Kidney epithelial cell (primary cell): ENCODE measurements around the gene CLEC2L. TPM values are rescaled to one million over a fixed set of nuclear protein-coding genes. Genes with fewer than 3 reads are reported as not detected.

Experiments
- DNase-seq: peaks from one replicate; pipeline ENCODE4 v3.0.0-alpha.2; 2010; ENCODE audit warnings: low read depth
- H3K27me3 ChIP-seq: 2 replicates; pipeline ENCODE4 v1.6.0; 2011; ENCODE audit warnings: low read length; ENCODE audit not compliant: control insufficient read depth, insufficient read depth
- H3K36me3 ChIP-seq: 2 replicates; pipeline ENCODE4 v1.5.1; 2011; ENCODE audit warnings: low read length; ENCODE audit not compliant: control insufficient read depth, insufficient read depth
- H3K4me3 ChIP-seq: 2 replicates; pipeline ENCODE4 v1.5.1; 2011; ENCODE audit warnings: low read depth, mild to moderate bottlenecking, control low read depth, low read length
- CTCF ChIP-seq: IDR thresholded peaks from 2 replicates; pipeline ENCODE4 v1.5.1; 2011; ENCODE audit warnings: mild to moderate bottlenecking, moderate library complexity, low read length, control low read depth, inconsistent platforms; ENCODE audit not compliant: insufficient read depth, poor library complexity, severe bottlenecking
- total RNA-seq: library from RNA; depleted of rRNA; stranded (reverse); fragments of >200 nt; gene quantifications from 2 replicates; pipeline ENCODE4 v1.2.3, GENCODE V29; 2015

CLEC2L gene
- total RNA-seq, 1 donor from 2014 or later = not detected

DNA sequence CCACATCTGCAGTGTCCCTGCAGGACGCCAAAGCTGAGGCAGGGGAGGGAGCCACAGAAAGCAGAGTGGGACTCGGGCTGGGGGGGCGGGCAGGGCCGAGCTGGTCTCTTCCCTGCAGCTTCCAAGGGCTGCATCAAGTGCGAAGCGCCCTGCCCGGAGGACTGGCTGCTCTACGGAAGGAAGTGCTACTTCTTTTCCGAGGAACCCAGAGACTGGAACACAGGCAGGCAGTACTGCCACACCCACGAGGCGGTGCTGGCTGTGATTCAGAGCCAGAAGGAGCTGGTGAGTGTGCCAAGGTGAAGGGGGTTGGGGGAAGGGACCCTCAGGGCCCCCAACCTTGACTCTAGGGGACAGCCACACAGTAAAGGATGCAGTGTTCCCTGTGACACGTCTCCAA, 16.7 kb downstream of the CLEC2L start:
- no peak for DNase-seq
- no peak for TF ChIP-seq CTCF
- no peak overlapping the region for H3K4me3 ChIP-seq
- H3K27me3 ChIP-seq = peaks cover 26% of the 10 kb centered on the region
- no peaks in the 10 kb centered on the region for H3K36me3 ChIP-seq

- Histone ChIP-seq H3K4me3 (no peak overlapping the region), H3K36me3 (no peaks in the 10 kb centered on the region), H3K27me3 (peaks cover 24% of the 10 kb centered on the region)
- DNase-seq = no peak
- TF ChIP-seq CTCF = no peak
These were observed 18.3 kb downstream of the CLEC2L start for GRCh38 chr7:139541600-139542307.

- no peak overlapping the region for H3K4me3 ChIP-seq
- no peak for TF ChIP-seq CTCF
- no peak for DNase-seq
- H3K36me3 ChIP-seq = no peaks in the 10 kb centered on the region
- peaks cover 24% of the 10 kb centered on the region for H3K27me3 ChIP-seq
These were observed 19.0 kb downstream of the CLEC2L start for GRCh38 chr7:139542308-139543151.

DNA sequence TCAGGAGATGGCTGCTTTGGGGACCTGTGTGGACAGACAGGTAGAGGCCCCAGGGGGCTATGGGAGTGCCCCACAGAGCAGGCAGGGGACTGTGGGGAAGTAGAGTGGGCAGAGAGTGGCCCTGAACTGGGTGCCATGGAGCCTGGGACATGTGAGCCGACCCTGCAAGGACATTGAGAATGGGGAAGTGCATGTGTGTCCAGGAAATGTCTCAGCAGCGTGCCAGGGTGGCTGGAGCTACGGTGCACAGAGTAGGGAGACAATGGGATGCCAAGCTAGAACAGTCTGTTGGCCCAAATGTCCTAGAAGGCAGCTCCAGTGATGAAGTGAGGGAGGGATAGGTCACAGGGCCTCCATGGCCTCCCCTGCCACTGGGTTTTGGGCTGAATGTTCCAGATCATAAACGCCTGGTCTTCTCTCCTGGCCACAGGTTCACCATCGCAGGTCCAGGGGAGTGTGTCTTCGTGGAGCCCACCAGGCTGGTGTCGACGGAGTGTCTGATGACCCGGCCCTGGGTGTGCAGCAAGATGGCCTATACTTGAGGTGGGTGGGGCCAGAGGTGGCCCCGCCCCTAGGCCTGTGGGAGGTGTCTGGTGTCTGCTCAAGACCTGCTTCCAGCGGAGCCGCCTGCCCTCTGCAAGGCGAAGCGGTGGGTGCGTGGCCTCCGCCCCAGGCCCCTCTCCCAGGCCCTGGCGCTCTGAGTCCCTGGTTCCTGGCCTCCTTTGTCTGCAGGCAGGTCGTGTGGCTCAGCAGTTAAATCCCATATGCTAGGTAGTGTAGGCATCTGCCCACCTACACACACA, 20.5 kb downstream of the CLEC2L start:
- peaks cover 24% of the 10 kb centered on the region for H3K27me3 ChIP-seq
- TF ChIP-seq CTCF = no peak
- no peak for DNase-seq
- no peak overlapping the region for H3K4me3 ChIP-seq
- H3K36me3 ChIP-seq = no peaks in the 10 kb centered on the region

DNA sequence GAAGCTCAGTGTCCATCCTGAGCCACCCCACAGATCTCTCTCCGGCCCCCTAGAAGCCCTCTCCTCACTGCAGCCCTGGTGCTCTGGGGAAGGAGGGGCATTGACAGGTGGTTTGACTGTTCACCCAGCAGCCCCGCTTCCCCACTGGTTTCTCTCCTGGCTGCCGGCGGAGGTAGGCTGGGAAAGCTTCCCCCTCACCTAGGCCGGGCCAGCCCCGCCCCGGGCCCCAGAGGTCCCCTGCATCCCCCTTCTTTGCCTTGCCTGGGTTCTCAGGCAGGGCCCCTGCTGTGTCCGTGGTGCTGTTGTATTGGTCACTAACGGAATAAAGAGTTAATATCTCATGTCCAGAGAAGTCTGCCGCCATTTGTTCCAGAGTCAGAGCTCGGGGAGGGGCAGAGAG, 21.2 kb downstream of the CLEC2L start:
- peaks cover 22% of the 10 kb centered on the region for H3K27me3 ChIP-seq
- TF ChIP-seq CTCF = no peak
- no peak for DNase-seq
- no peaks in the 10 kb centered on the region for H3K36me3 ChIP-seq
- H3K4me3 ChIP-seq = no peak overlapping the region
